Activated T-helper 1 cell treated with anti-CD3 and anti-CD28 coated beads, Interleukin-2, amount 50 U/mL, for 16 hours (primary cell): ENCODE results near the gene MRAP2.
"Not testable (repeated sequence)": the region's sequence is repeated elsewhere in the genome, so short reads cannot be mapped to it uniquely, and the experiment has no call there.

Experiments
- DNase-seq, 2 donors: peaks; one replicate each; pipeline ENCODE4 v3.0.0-alpha.2; 2020; ENCODE audit warnings: low read depth in 1 of 2, low spot score in 1 of 2

Gene MRAP2

GRCh38 chr6:84074988-84075781 lies 41.6 kb downstream of the MRAP2 start:
- DNase-seq = no peak

- no peak for DNase-seq
Measured at GRCh38 chr6:84077645-84078044, 44.1 kb downstream of the MRAP2 start.

- no peak for DNase-seq
Measured at GRCh38 chr6:84078335-84078734, 44.8 kb downstream of the MRAP2 start.

GRCh38 chr6:84081222-84081621 lies 47.6 kb downstream of the MRAP2 start:
- no peak for DNase-seq

- no peak for DNase-seq
Measured at GRCh38 chr6:84082689-84083265, 49.2 kb downstream of the MRAP2 start.

- not testable (repeated sequence) for DNase-seq
Measured at GRCh38 chr6:84084705-84085104, 51.1 kb downstream of the MRAP2 start.

- DNase-seq = no peak
Measured at GRCh38 chr6:84086056-84086455, 52.5 kb downstream of the MRAP2 start.

GRCh38 chr6:84086545-84087429 lies 53.2 kb downstream of the MRAP2 start:
- DNase-seq = no peak

- no peak for DNase-seq
Measured at GRCh38 chr6:84089081-84089480, 55.5 kb downstream of the MRAP2 start.

- DNase-seq = no peak
Measured at GRCh38 chr6:84089552-84089951, 56.0 kb downstream of the MRAP2 start.

- DNase-seq = no peak
Measured at GRCh38 chr6:84093441-84094435, 60.2 kb downstream of the MRAP2 start.

GRCh38 chr6:84095156-84095555 lies 61.6 kb downstream of the MRAP2 start:
- no peak for DNase-seq

- no peak for DNase-seq
Measured at GRCh38 chr6:84103029-84103428, 69.5 kb downstream of the MRAP2 start.

- not testable (repeated sequence) for DNase-seq
Measured at GRCh38 chr6:84105215-84105924, 71.8 kb downstream of the MRAP2 start.

- no peak for DNase-seq
Measured at GRCh38 chr6:84107495-84107894, 73.9 kb downstream of the MRAP2 start.

- not testable (repeated sequence) for DNase-seq
Measured at GRCh38 chr6:84111351-84111750, 77.8 kb downstream of the MRAP2 start.

GRCh38 chr6:84114933-84115594 lies 81.5 kb downstream of the MRAP2 start:
- DNase-seq = not testable (repeated sequence)

GRCh38 chr6:84118191-84118590 lies 84.6 kb downstream of the MRAP2 start:
- DNase-seq = no peak

- no peak for DNase-seq
Measured at GRCh38 chr6:84119277-84119676, 85.7 kb downstream of the MRAP2 start.
